ENCODE data around the gene PPP1R2.

DNA sequence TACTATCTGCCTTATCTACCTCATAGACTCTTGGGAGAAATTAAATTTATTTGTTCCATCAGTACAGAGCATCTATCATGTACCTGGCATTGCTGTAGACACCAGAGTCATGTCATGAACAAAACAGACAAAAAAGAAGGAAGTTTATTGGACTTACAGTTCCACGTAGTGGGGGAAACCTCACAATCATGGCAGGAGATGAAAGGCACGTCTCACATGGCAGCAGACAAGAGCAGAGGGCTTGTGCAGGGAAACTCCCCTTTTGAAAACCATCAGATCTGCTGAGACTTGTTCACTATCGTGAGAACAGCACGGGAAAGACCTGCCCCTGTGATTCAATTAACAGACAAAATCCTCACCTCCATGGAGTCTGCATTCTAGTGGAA lies 74.7 kb downstream of the PPP1R2 start:
- no peak for TF ChIP-seq GATA2 (IDR thresholded peaks at IDR 0.05; ENCODE audit: low read depth, low read length)
- no peak for TF ChIP-seq GATA3 (IDR thresholded peaks at IDR 0.05; ENCODE audit: low read depth, low read length)

Data from SH-SY5Y (cell line).